HEK293 (cell line): ENCODE data around the gene STARD8.
A peak's percentile ranks its signal among the peaks of the same experiment; 100 is the strongest.

Experiments
- CTCF ChIA-PET: fragments of 350-600 bp; formaldehyde crosslinking; extraction: SDS; loops from one replicate; lab custom pipeline; 2021; ENCODE audit warnings: antibody characterized with exemption; lab: Yijun Ruan, JAX
- POLR2A ChIA-PET: fragments of 300-600 bp; formaldehyde crosslinking; extraction: SDS; loops from one replicate; lab custom pipeline; 2020; ENCODE audit warnings: antibody characterized with exemption, inconsistent platforms; lab: Yijun Ruan, JAX
- H3K27ac ChIP-seq: fragments of 200-500 bp; sonication (Bioruptor generic); 2 replicates; pipeline ENCODE4 v1.5.1; 2014; ENCODE audit warnings: low read depth, low read length, control low read depth, inconsistent platforms; ENCODE audit errors: extremely low read depth
- H3K36me3 ChIP-seq, 2 experiments: fragments of 200-500 bp in 1 of 2; sonication (Bioruptor generic) in 1 of 2; 1 replicate in 1 of 2; 2 replicates in 1 of 2; pipeline ENCODE4 v1.5.1; 2014 to 2017; ENCODE audit warnings: inconsistent platforms in 2 of 2, low read length in 2 of 2; ENCODE audit not compliant: control insufficient read depth in 2 of 2, insufficient read depth in 1 of 2
- H3K4me1 ChIP-seq: fragments of 200-500 bp; sonication (Bioruptor generic); 2 replicates; pipeline ENCODE4 v1.5.1; 2014; ENCODE audit warnings: mild to moderate bottlenecking, low read length, inconsistent platforms; ENCODE audit not compliant: control insufficient read depth, insufficient read depth
- H3K4me3 ChIP-seq: 2 replicates; pipeline ENCODE4 v1.5.1; 2011; ENCODE audit warnings: low read depth, mild to moderate bottlenecking, control low read depth, low read length, moderate library complexity
- H3K9me3 ChIP-seq: fragments of 200-500 bp; sonication (Bioruptor generic); 2 replicates; pipeline ENCODE4 v1.5.1; 2014; ENCODE audit warnings: low read depth, low read length, inconsistent platforms; ENCODE audit not compliant: control insufficient read depth, insufficient read depth
- BCL6B ChIP-seq: fragments of 450-650 bp; formaldehyde crosslinking; IDR thresholded peaks from 2 replicates; pipeline ENCODE4 v1.5.1; 2017; ENCODE audit warnings: missing biosample characterization, missing genetic modification characterization
- IKZF3 ChIP-seq: fragments of 450-650 bp; IDR thresholded peaks from 2 replicates; pipeline ENCODE4 v1.5.0; 2018; ENCODE audit warnings: missing biosample characterization, mild to moderate bottlenecking, missing genetic modification characterization, moderate library complexity
- KLF17 ChIP-seq: fragments of 450-650 bp; formaldehyde crosslinking; IDR thresholded peaks from 2 replicates; pipeline ENCODE4 v1.5.1; 2016; ENCODE audit warnings: missing biosample characterization, missing genetic modification characterization
- MEIS1 ChIP-seq: sonication (generic); formaldehyde crosslinking; IDR thresholded peaks from 2 replicates; pipeline ENCODE4 v1.8.1; 2022; ENCODE audit warnings: missing genetic modification reagents, mild to moderate bottlenecking, borderline replicate concordance
- MYNN ChIP-seq: fragments of 450-650 bp; formaldehyde crosslinking; IDR thresholded peaks from 2 replicates; pipeline ENCODE4 v1.5.1; 2016; ENCODE audit warnings: missing biosample characterization, missing genetic modification characterization, borderline replicate concordance
- SCRT1 ChIP-seq: fragments of 450-650 bp; formaldehyde crosslinking; IDR thresholded peaks from 2 replicates; pipeline ENCODE4 v1.5.1; 2016; ENCODE audit warnings: missing biosample characterization, missing genetic modification characterization, borderline replicate concordance
- SCRT2 ChIP-seq: fragments of 450-650 bp; formaldehyde crosslinking; IDR thresholded peaks from 2 replicates; pipeline ENCODE4 v1.5.1; 2016; ENCODE audit warnings: missing biosample characterization, missing genetic modification characterization
- TRIM28 ChIP-seq: IDR thresholded peaks from 2 replicates; pipeline ENCODE4 v1.6.1; 2011; ENCODE audit warnings: low read length, control low read depth, borderline replicate concordance
- WT1 ChIP-seq: fragments of 450-650 bp; formaldehyde crosslinking; IDR thresholded peaks from 2 replicates; pipeline ENCODE4 v1.5.1; 2016; ENCODE audit warnings: missing biosample characterization, missing genetic modification characterization
- ZBTB48 ChIP-seq: fragments of 450-650 bp; formaldehyde crosslinking; IDR thresholded peaks from 2 replicates; pipeline ENCODE4 v1.5.1; 2016; ENCODE audit warnings: missing biosample characterization, missing genetic modification characterization
- ZFP41 ChIP-seq: fragments of 450-650 bp; formaldehyde crosslinking; IDR thresholded peaks from 2 replicates; pipeline ENCODE4 v1.5.1; 2016; ENCODE audit warnings: missing biosample characterization, missing genetic modification characterization, borderline replicate concordance
- ZNF18 ChIP-seq: fragments of 450-650 bp; formaldehyde crosslinking; IDR thresholded peaks from 2 replicates; pipeline ENCODE4 v1.5.1; 2016; ENCODE audit warnings: missing biosample characterization, missing genetic modification characterization
- ZNF341 ChIP-seq: fragments of 450-650 bp; formaldehyde crosslinking; IDR thresholded peaks from 2 replicates; pipeline ENCODE4; 2016; ENCODE audit warnings: low read depth, missing biosample characterization, missing genetic modification characterization
- ZNF488 ChIP-seq: fragments of 450-650 bp; formaldehyde crosslinking; IDR thresholded peaks from 2 replicates; pipeline ENCODE4 v1.5.1; 2016; ENCODE audit warnings: missing biosample characterization, missing genetic modification characterization
- ZNF544 ChIP-seq: fragments of 450-650 bp; formaldehyde crosslinking; IDR thresholded peaks from 2 replicates; pipeline ENCODE4 v1.5.0; 2017; ENCODE audit warnings: missing biosample characterization, missing genetic modification characterization
- ZNF610 ChIP-seq: fragments of 450-650 bp; formaldehyde crosslinking; IDR thresholded peaks from 2 replicates; pipeline ENCODE4 v1.5.1; 2016; ENCODE audit warnings: missing biosample characterization, missing genetic modification characterization, borderline replicate concordance
- ZNF654 ChIP-seq: fragments of 450-650 bp; formaldehyde crosslinking; IDR thresholded peaks from 2 replicates; pipeline ENCODE4 v1.5.1; 2016; ENCODE audit warnings: low read depth, missing biosample characterization, missing genetic modification characterization
- ZNF76 ChIP-seq: fragments of 450-650 bp; formaldehyde crosslinking; IDR thresholded peaks from 2 replicates; pipeline ENCODE4; 2016; ENCODE audit warnings: low read depth, missing biosample characterization, missing genetic modification characterization, borderline replicate concordance
- TF ChIP-seq, protein P1 (sequence below): fragments of 450-650 bp; formaldehyde crosslinking; IDR thresholded peaks from 2 replicates; pipeline ENCODE4 v1.5.1; 2016; ENCODE audit warnings: missing biosample characterization, missing genetic modification characterization

The STARD8 gene

GRCh38 chrX:68708503-68709290 is 61.2 kb downstream of the STARD8 start:
- H3K4me1 ChIP-seq: no peaks in the 10 kb centered on the region
- no peaks in the 10 kb centered on the region for H3K36me3 ChIP-seq
- no peak for TF ChIP-seq ZNF610 (tag by site-specific recombination)
- TF ChIP-seq ZNF544 (tag by site-specific recombination): no peak
- TF ChIP-seq, all 188 proteins: peak for 0
- no peak overlapping the region for H3K4me3 ChIP-seq
- no peaks in the 10 kb centered on the region for H3K9me3 ChIP-seq
- ChIA-PET CTCF (interaction anchor here (0.6 to 9.3 kb wide), 6 partner anchors 22 to 678 kb away, joined by 3 to 82 read pairs (median 3); no protein-coding TSS in a partner anchor), POLR2A (no interaction called here)
- H3K27ac ChIP-seq: no peak overlapping the region

- POLR2A ChIA-PET: interaction anchor here (1.1 kb wide), 1 partner anchor 212 kb away, joined by 3 read pairs; the partner anchor contains the start of gene YIPF6
- Histone ChIP-seq H3K27ac (no peak overlapping the region), H3K36me3 (no peaks in the 10 kb centered on the region), H3K4me3 (no peak overlapping the region), H3K4me1 (no peaks in the 10 kb centered on the region), H3K9me3 (no peaks in the 10 kb centered on the region)
- CTCF ChIA-PET: interaction anchor here (0.6 to 9.3 kb wide), 38 partner anchors 9 to 774 kb away, joined by 3 to 82 read pairs (median 4); no protein-coding TSS in a partner anchor
- TF ChIP-seq ZFP41 (no peak), IKZF3 (tag by site-specific recombination) (0 out of 2 replicates have a peak, but pooled peaks have one; percentile 12), ZNF76 (tag by site-specific recombination) (no peak), SCRT2 (peak; percentile 89), ZBTB48 (tag by site-specific recombination) (0 out of 2 replicates have a peak, but pooled peaks have one; percentile 17), BCL6B (0 out of 2 replicates have a peak, but pooled peaks have one; percentile 36), KLF17 (tag by site-specific recombination) (no peak), SCRT1 (peak; percentile 78; the same call in 1 of the 2 replicates), ZNF654 (peak; percentile 78)
- TF ChIP-seq, protein P1, sequence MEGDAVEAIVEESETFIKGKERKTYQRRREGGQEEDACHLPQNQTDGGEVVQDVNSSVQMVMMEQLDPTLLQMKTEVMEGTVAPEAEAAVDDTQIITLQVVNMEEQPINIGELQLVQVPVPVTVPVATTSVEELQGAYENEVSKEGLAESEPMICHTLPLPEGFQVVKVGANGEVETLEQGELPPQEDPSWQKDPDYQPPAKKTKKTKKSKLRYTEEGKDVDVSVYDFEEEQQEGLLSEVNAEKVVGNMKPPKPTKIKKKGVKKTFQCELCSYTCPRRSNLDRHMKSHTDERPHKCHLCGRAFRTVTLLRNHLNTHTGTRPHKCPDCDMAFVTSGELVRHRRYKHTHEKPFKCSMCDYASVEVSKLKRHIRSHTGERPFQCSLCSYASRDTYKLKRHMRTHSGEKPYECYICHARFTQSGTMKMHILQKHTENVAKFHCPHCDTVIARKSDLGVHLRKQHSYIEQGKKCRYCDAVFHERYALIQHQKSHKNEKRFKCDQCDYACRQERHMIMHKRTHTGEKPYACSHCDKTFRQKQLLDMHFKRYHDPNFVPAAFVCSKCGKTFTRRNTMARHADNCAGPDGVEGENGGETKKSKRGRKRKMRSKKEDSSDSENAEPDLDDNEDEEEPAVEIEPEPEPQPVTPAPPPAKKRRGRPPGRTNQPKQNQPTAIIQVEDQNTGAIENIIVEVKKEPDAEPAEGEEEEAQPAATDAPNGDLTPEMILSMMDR (tag by site-specific recombination): peak; percentile 53
These were observed 63.6 kb downstream of the STARD8 start for GRCh38 chrX:68710870-68711576.

GRCh38 chrX:68711845-68712244 is 64.4 kb downstream of the STARD8 start:
- H3K4me1 ChIP-seq: no peaks in the 10 kb centered on the region
- H3K27ac ChIP-seq: no peak overlapping the region
- no peaks in the 10 kb centered on the region for H3K36me3 ChIP-seq
- ChIA-PET POLR2A (no interaction called here), CTCF (interaction anchor here (0.5 to 9.3 kb wide), 8 partner anchors 109 to 529 kb away, joined by 3 to 82 read pairs (median 6); no protein-coding TSS in a partner anchor)
- no peaks in the 10 kb centered on the region for H3K9me3 ChIP-seq
- H3K4me3 ChIP-seq: no peak overlapping the region
- TF ChIP-seq ZNF18 (tag by site-specific recombination): no peak
- no peak for TF ChIP-seq TRIM28
- TF ChIP-seq MYNN (tag by site-specific recombination): no peak
- no peak for TF ChIP-seq ZNF544 (tag by site-specific recombination)
- TF ChIP-seq MEIS1 (CRISPR knock-in tag): no peak
- TF ChIP-seq ZNF341 (tag by site-specific recombination): no peak
- TF ChIP-seq WT1 (tag by site-specific recombination): no peak
- TF ChIP-seq ZNF488: no peak
